ENCODE results near the gene STX4.

The STX4 gene

GRCh38 chr16:31072540-31073141 is 39.3 kb downstream of the STX4 start:
- 1 to 2% methylated on average over 21 to 25 of the region's 27 CpGs for WGBS, 2 experiments (ENCODE audit: insufficient coverage in 2 of 2)

GRCh38 chr16:31073142-31073969 is 40.0 kb downstream of the STX4 start:
- H3K4me1 ChIP-seq (ENCODE audit: control insufficient read depth, insufficient read depth, low read length, poor library complexity, severe bottlenecking), result no peaks in the 10 kb centered on the region
- H3K9me3 ChIP-seq (ENCODE audit: control insufficient read depth, low read length), result no peaks in the 10 kb centered on the region
- WGBS, 2 experiments (ENCODE audit: insufficient coverage in 2 of 2), result 0% methylated on average over 52 to 77 of the region's 83 CpGs
- H3K36me3 ChIP-seq (ENCODE audit: control insufficient read depth, insufficient read depth, low read length), result peaks cover 27% of the 10 kb centered on the region
- peak overlapping the region; percentile 93 for H3K27ac ChIP-seq (ENCODE audit: low read depth, low read length, severe bottlenecking)
- H3K4me3 ChIP-seq (ENCODE audit: extremely low read depth, insufficient read depth, low read length, poor library complexity, severe bottlenecking), result peak overlapping the region; percentile 59

More at GRCh38 chr16:31072540-31073141, 39.3 kb downstream of the STX4 start:
- no peaks in the 10 kb centered on the region for H3K9me3 ChIP-seq (ENCODE audit: control insufficient read depth, low read length)
- peak overlapping the region; percentile 93 for H3K27ac ChIP-seq (ENCODE audit: low read depth, low read length, severe bottlenecking)
- peaks cover 22% of the 10 kb centered on the region for H3K36me3 ChIP-seq (ENCODE audit: control insufficient read depth, insufficient read depth, low read length)
- no peaks in the 10 kb centered on the region for H3K4me1 ChIP-seq (ENCODE audit: control insufficient read depth, insufficient read depth, low read length, poor library complexity, severe bottlenecking)
- peak overlapping the region; percentile 59 for H3K4me3 ChIP-seq (ENCODE audit: extremely low read depth, insufficient read depth, low read length, poor library complexity, severe bottlenecking)

- 0 to 1% methylated on average over 32 to 38 of the region's 48 CpGs for WGBS, 2 experiments (ENCODE audit: insufficient coverage in 2 of 2)
Observed at GRCh38 chr16:31073970-31074813, 40.8 kb downstream of the STX4 start, which contains the start of the genes ZNF646 and ZNF668. TSS of gene ZNF646 (plus strand) at chr16:31074422. CDS start at chr16:31076325, 1,903 bp downstream. TSS of gene ZNF668 (minus strand) at chr16:31074240. CDS start at chr16:31064459, 9,781 bp downstream.

GRCh38 chr16:31074814-31075183 is 41.4 kb downstream of the STX4 start:
- Histone ChIP-seq H3K27ac (ENCODE audit: low read depth, low read length, severe bottlenecking) (peak overlapping the region; percentile 93), H3K36me3 (ENCODE audit: control insufficient read depth, insufficient read depth, low read length) (peaks cover 41% of the 10 kb centered on the region), H3K9me3 (ENCODE audit: control insufficient read depth, low read length) (no peaks in the 10 kb centered on the region), H3K4me1 (ENCODE audit: control insufficient read depth, insufficient read depth, low read length, poor library complexity, severe bottlenecking) (no peaks in the 10 kb centered on the region), H3K4me3 (ENCODE audit: extremely low read depth, insufficient read depth, low read length, poor library complexity, severe bottlenecking) (peak overlapping the region; percentile 59)
- 2 to 8% methylated on average over 7 of the region's 7 CpGs for WGBS, 2 experiments (ENCODE audit: insufficient coverage in 2 of 2)

More at GRCh38 chr16:31073970-31074813, 40.8 kb downstream of the STX4 start, which contains the start of the genes ZNF646 and ZNF668:
- no peaks in the 10 kb centered on the region for H3K9me3 ChIP-seq (ENCODE audit: control insufficient read depth, low read length)
- H3K36me3 ChIP-seq (ENCODE audit: control insufficient read depth, insufficient read depth, low read length), result peaks cover 35% of the 10 kb centered on the region
- peak within 1 kb of the TSS; percentile 59 for H3K4me3 ChIP-seq (ENCODE audit: extremely low read depth, insufficient read depth, low read length, poor library complexity, severe bottlenecking)
- peak within 1 kb of the TSS; percentile 93 for H3K27ac ChIP-seq (ENCODE audit: low read depth, low read length, severe bottlenecking)
- H3K4me1 ChIP-seq (ENCODE audit: control insufficient read depth, insufficient read depth, low read length, poor library complexity, severe bottlenecking), result no peaks in the 10 kb centered on the region

- no peaks in the 10 kb centered on the region for H3K9me3 ChIP-seq (ENCODE audit: control insufficient read depth, low read length)
- no peaks in the 10 kb centered on the region for H3K4me1 ChIP-seq (ENCODE audit: control insufficient read depth, insufficient read depth, low read length, poor library complexity, severe bottlenecking)
Observed at GRCh38 chr16:31076319-31076718, 43.0 kb downstream of the STX4 start.

GRCh38 chr16:31077024-31077423 is 43.7 kb downstream of the STX4 start:
- Histone ChIP-seq H3K9me3 (ENCODE audit: control insufficient read depth, low read length) (no peaks in the 10 kb centered on the region), H3K27ac (ENCODE audit: low read depth, low read length, severe bottlenecking) (no peak overlapping the region), H3K4me3 (ENCODE audit: extremely low read depth, insufficient read depth, low read length, poor library complexity, severe bottlenecking) (no peak overlapping the region), H3K36me3 (ENCODE audit: control insufficient read depth, insufficient read depth, low read length) (peaks cover 56% of the 10 kb centered on the region), H3K4me1 (ENCODE audit: control insufficient read depth, insufficient read depth, low read length, poor library complexity, severe bottlenecking) (no peaks in the 10 kb centered on the region)
- 98 to 99% methylated on average over 13 of the region's 13 CpGs for WGBS, 2 experiments (ENCODE audit: insufficient coverage in 2 of 2)

More at GRCh38 chr16:31076319-31076718, 43.0 kb downstream of the STX4 start:
- peaks cover 56% of the 10 kb centered on the region for H3K36me3 ChIP-seq (ENCODE audit: control insufficient read depth, insufficient read depth, low read length)
- no peak overlapping the region for H3K27ac ChIP-seq (ENCODE audit: low read depth, low read length, severe bottlenecking)
- 91 to 94% methylated on average over 14 to 16 of the region's 16 CpGs for WGBS, 2 experiments (ENCODE audit: insufficient coverage in 2 of 2)
- no peak overlapping the region for H3K4me3 ChIP-seq (ENCODE audit: extremely low read depth, insufficient read depth, low read length, poor library complexity, severe bottlenecking)

- peaks cover 63% of the 10 kb centered on the region for H3K36me3 ChIP-seq (ENCODE audit: control insufficient read depth, insufficient read depth, low read length)
- 94 to 97% methylated on average over 28 to 30 of the region's 30 CpGs for WGBS, 2 experiments (ENCODE audit: insufficient coverage in 2 of 2)
- H3K4me3 ChIP-seq (ENCODE audit: extremely low read depth, insufficient read depth, low read length, poor library complexity, severe bottlenecking), result no peak overlapping the region
Observed at GRCh38 chr16:31077592-31078396, 44.4 kb downstream of the STX4 start.

GRCh38 chr16:31078597-31079341 is 45.4 kb downstream of the STX4 start:
- Histone ChIP-seq H3K27ac (ENCODE audit: low read depth, low read length, severe bottlenecking) (no peak overlapping the region), H3K36me3 (ENCODE audit: control insufficient read depth, insufficient read depth, low read length) (peaks cover 72% of the 10 kb centered on the region), H3K4me1 (ENCODE audit: control insufficient read depth, insufficient read depth, low read length, poor library complexity, severe bottlenecking) (no peaks in the 10 kb centered on the region), H3K9me3 (ENCODE audit: control insufficient read depth, low read length) (no peaks in the 10 kb centered on the region), H3K4me3 (ENCODE audit: extremely low read depth, insufficient read depth, low read length, poor library complexity, severe bottlenecking) (no peak overlapping the region)
- 97 to 98% methylated on average over 14 to 15 of the region's 15 CpGs for WGBS, 2 experiments (ENCODE audit: insufficient coverage in 2 of 2)

More at GRCh38 chr16:31077592-31078396, 44.4 kb downstream of the STX4 start:
- Histone ChIP-seq H3K9me3 (ENCODE audit: control insufficient read depth, low read length) (no peaks in the 10 kb centered on the region), H3K27ac (ENCODE audit: low read depth, low read length, severe bottlenecking) (no peak overlapping the region), H3K4me1 (ENCODE audit: control insufficient read depth, insufficient read depth, low read length, poor library complexity, severe bottlenecking) (no peaks in the 10 kb centered on the region)

GRCh38 chr16:31079342-31079944 is 46.1 kb downstream of the STX4 start:
- no peaks in the 10 kb centered on the region for H3K4me1 ChIP-seq (ENCODE audit: control insufficient read depth, insufficient read depth, low read length, poor library complexity, severe bottlenecking)
- H3K36me3 ChIP-seq (ENCODE audit: control insufficient read depth, insufficient read depth, low read length), result peaks cover 76% of the 10 kb centered on the region
- 91 to 92% methylated on average over 11 to 13 of the region's 13 CpGs for WGBS, 2 experiments (ENCODE audit: insufficient coverage in 2 of 2)
- no peak overlapping the region for H3K27ac ChIP-seq (ENCODE audit: low read depth, low read length, severe bottlenecking)
- no peaks in the 10 kb centered on the region for H3K9me3 ChIP-seq (ENCODE audit: control insufficient read depth, low read length)
- no peak overlapping the region for H3K4me3 ChIP-seq (ENCODE audit: extremely low read depth, insufficient read depth, low read length, poor library complexity, severe bottlenecking)
